ENCODE results near the gene WFIKKN2. TPM values are rescaled to one million over a fixed set of nuclear protein-coding genes. Genes with fewer than 3 reads are reported as not detected.

WFIKKN2 gene
- total and polyA plus RNA-seq, 2 of the 13 experiments (the other 11 are each of a cell fraction or from before 2014, with no cell fraction given), result not detected

DNA sequence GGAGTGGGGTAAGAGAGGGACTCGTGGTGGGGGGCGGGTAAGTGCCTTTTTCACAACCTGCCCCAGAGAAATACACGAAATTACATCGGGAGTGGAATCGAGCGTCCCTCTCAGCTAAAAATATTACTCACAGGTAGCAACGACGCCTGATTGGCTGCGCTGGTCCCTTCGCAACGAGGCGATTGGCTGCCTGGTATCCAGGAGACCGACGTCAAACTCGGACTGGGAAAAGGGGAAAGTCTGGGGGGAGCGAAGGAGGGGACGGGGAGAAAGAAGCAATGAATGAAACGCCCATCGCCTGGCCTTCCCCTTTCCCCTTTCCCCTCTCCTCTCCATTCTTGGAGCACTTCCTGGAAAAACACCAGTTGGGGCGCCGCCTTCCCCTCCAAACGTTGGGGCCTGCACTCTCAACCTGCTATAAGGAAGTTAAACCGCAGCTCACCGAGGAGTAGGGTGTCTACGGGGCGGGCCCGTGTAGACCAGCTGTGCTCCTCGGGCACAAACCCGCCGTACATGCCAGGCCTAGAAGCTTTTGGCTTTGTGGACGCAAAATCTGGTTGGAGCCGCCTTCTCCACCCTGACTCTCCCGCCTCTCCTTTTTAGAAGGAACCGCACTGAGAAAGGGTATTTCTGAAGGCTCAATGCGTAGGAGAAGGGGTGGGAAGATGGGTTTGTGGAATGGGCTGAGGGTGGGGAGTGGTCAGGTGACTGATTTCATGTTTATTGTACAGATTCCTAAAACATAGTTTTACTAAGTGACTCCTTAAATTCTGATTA lies 32.2 kb downstream of the WFIKKN2 start (continued):
- TF ChIP-seq ZNF503 (CRISPR knock-in tag; IDR thresholded peaks at IDR 0.05), result peak; percentile 86; the same call in 1 of the 2 replicates
- 0 out of 2 replicates have a peak, but pooled peaks have one; percentile 51 for TF ChIP-seq ZNF879 (CRISPR knock-in tag; IDR thresholded peaks at IDR 0.05)
- TF ChIP-seq CREM (IDR thresholded peaks at IDR 0.05), result peak; percentile 92
- TF ChIP-seq CREM (CRISPR knock-in tag; IDR thresholded peaks at IDR 0.05), result no peak
- TF ChIP-seq, protein P1, sequence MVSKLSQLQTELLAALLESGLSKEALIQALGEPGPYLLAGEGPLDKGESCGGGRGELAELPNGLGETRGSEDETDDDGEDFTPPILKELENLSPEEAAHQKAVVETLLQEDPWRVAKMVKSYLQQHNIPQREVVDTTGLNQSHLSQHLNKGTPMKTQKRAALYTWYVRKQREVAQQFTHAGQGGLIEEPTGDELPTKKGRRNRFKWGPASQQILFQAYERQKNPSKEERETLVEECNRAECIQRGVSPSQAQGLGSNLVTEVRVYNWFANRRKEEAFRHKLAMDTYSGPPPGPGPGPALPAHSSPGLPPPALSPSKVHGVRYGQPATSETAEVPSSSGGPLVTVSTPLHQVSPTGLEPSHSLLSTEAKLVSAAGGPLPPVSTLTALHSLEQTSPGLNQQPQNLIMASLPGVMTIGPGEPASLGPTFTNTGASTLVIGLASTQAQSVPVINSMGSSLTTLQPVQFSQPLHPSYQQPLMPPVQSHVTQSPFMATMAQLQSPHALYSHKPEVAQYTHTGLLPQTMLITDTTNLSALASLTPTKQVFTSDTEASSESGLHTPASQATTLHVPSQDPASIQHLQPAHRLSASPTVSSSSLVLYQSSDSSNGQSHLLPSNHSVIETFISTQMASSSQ (IDR thresholded peaks at IDR 0.05; ENCODE audit: low read depth), result 0 out of 2 replicates have a peak, but pooled peaks have one; percentile 56
- TF ChIP-seq, protein P1 (CRISPR knock-in tag; IDR thresholded peaks at IDR 0.05; ENCODE audit: borderline replicate concordance), result no peak; the same call in 1 of the 2 replicates
- TF ChIP-seq ZNF138 (CRISPR knock-in tag; IDR thresholded peaks at IDR 0.05; ENCODE audit: low read depth), result no peak
- TF ChIP-seq KLF12 (CRISPR knock-in tag; IDR thresholded peaks at IDR 0.05; ENCODE audit: borderline replicate concordance), result peak; percentile 86
- TF ChIP-seq SKIL (CRISPR knock-in tag; IDR thresholded peaks at IDR 0.05; ENCODE audit: borderline replicate concordance), result peak; percentile 70; the same call in 1 of the 2 replicates
- TF ChIP-seq ZNF563 (CRISPR knock-in tag; IDR thresholded peaks at IDR 0.05), result no peak; the same call in 1 of the 2 replicates
- TF ChIP-seq ZNF44 (CRISPR knock-in tag; IDR thresholded peaks at IDR 0.05), result peak; percentile 80; the same call in 1 of the 2 replicates
- TF ChIP-seq TRIM24 (CRISPR knock-in tag; IDR thresholded peaks at IDR 0.05), result no peak
- TF ChIP-seq, protein P2, sequence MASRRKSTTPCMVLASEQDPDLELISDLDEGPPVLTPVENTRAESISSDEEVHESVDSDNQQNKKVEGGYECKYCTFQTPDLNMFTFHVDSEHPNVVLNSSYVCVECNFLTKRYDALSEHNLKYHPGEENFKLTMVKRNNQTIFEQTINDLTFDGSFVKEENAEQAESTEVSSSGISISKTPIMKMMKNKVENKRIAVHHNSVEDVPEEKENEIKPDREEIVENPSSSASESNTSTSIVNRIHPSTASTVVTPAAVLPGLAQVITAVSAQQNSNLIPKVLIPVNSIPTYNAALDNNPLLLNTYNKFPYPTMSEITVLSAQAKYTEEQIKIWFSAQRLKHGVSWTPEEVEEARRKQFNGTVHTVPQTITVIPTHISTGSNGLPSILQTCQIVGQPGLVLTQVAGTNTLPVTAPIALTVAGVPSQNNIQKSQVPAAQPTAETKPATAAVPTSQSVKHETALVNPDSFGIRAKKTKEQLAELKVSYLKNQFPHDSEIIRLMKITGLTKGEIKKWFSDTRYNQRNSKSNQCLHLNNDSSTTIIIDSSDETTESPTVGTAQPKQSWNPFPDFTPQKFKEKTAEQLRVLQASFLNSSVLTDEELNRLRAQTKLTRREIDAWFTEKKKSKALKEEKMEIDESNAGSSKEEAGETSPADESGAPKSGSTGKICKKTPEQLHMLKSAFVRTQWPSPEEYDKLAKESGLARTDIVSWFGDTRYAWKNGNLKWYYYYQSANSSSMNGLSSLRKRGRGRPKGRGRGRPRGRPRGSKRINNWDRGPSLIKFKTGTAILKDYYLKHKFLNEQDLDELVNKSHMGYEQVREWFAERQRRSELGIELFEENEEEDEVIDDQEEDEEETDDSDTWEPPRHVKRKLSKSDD (CRISPR knock-in tag; IDR thresholded peaks at IDR 0.05; ENCODE audit: low read depth), result 0 out of 2 replicates have a peak, but pooled peaks have one; percentile 81
